Activated CD4-positive, alpha-beta T cell treated with anti-CD3 and anti-CD28 coated beads for 4 hours (primary cell): ENCODE results near the gene ANKRD2.
"Not testable (repeated sequence)": the region's sequence is repeated elsewhere in the genome, so short reads cannot be mapped to it uniquely, and the experiment has no call there.

Source experiments
- DNase-seq, 2 donors: peaks; one replicate each; pipeline ENCODE4 v3.0.0-alpha.2; 2020

The ANKRD2 gene

DNA sequence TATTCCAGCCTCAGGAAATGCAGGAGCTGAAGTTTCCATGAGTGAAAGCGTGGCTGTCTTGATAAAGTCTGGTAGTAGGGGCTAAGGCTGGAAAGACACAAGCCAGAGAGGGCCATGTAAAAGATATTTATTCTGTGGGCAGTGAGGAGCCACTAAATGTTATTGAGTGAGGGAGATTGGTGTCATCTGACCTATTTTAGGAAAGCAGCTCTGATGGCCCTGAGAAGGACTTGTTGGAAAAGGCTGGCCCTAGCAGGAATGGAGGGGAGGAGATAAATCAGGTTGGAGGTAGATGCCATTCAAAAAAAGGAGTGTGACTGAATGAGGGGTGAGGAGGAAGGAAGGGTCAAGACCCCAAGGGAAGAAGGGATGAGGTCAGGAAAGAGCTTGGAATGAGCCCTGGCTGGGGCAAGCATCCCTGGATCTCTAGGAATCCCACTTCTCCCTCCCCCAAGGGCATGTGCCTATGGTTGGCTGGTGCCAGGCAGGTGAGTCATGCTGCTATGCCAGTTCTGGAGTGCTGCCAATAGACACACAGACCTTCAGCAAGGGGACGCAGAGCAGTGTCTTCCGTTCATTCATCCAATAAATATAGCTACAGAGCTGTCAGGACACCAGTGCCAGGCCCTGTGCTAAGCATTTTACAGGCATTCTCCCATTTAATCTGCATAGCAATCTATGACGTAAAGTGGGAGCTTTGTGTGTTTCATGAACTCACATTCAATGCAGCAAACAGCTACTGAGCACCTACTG, 2.0 kb downstream of the ANKRD2 start:
- DNase-seq = peak in 1 of 2 donors; percentile 11

DNA sequence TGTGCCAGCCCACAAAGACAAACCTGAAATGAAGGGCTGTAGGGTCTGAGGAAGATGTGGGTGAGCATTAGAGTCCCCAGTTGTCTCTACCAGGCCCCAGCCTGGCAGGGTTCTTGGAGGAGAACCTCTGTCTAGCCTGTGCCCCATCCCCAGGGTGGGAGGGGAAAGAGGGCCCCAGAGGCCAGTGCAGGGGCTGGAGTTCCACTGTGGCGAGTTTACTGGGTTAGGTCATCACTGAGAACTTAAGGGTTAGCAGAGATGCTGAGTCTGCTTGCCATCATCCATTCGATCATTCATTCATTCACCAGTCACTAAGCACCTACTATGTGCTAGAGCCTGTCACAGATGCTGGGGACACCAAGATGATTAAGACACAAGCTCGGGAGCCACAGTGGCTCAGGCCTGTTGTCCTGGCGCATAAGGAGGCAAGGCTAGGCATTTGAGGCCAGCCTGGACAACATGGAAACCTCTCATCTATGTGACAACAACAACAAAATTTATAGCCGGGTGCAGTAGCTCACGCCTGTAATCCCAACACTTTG, 2.6 kb downstream of the ANKRD2 start:
- DNase-seq = no peak

DNA sequence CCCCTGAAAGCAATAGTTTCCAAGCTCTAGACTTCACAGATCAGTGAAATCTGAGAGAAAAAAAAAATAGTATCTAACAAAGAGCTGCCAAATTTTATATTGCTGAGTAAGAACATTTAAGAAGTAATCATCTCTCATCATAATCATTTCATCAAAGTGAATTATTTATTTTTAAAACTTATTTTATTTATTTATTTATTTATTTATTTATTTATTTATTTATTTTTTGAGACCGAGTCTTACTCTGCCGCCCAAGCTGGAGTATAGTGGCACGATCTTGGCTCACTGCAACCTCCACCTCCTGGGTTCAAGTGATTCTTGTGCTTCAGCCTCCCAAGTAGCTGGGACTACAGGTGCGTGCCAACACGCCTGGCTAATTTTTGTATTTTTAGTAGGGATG, 3.9 kb downstream of the ANKRD2 start:
- DNase-seq = not testable (repeated sequence)

DNA sequence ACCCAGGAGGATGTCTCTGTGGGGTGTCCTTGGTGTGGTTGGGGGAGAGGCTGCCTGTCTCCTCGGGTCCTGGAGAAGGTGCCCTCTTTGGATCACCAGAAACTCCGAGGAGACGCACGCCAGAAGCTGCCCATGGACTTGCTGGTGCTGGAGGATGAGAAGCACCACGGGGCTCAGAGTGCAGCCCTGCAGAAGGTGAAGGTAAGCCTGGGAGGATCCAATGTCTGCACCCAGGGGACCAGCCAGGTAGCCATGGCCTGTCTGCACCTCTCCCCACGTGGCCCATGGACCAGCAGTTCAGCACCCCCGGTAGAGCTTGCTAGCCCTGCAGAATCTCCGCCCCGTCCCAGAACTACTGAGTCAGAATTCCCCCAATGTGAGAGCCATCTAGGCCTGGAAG, 5.1 kb downstream of the ANKRD2 start:
- no peak for DNase-seq

DNA sequence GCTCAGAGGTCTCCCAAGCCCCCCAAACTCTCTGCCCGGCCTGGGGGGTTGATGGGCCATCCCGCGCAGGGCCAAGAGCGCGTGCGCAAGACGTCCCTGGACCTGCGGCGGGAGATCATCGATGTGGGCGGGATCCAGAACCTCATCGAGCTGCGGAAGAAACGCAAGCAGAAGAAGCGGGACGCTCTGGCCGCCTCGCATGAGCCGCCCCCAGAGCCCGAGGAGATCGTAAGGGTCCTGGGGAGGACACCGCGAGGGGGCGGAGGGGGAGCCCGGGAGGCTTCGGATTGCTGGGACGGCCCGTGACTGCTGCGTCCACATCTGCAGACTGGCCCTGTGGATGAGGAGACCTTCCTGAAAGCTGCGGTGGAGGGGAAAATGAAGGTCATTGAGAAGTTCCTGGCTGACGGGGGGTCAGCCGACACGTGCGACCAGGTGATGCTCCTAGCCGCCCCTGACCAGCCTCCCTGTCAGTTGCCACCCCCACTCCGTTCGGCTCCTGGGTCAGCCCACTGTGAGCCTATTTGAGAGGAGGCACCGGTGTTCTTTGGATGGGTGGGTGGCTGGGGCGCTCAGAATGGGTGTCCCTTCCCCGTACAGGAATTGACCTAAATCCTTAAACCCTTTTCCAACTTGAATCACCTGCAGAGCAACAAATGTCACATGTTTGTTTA, 5.7 kb downstream of the ANKRD2 start:
- no peak for DNase-seq

DNA sequence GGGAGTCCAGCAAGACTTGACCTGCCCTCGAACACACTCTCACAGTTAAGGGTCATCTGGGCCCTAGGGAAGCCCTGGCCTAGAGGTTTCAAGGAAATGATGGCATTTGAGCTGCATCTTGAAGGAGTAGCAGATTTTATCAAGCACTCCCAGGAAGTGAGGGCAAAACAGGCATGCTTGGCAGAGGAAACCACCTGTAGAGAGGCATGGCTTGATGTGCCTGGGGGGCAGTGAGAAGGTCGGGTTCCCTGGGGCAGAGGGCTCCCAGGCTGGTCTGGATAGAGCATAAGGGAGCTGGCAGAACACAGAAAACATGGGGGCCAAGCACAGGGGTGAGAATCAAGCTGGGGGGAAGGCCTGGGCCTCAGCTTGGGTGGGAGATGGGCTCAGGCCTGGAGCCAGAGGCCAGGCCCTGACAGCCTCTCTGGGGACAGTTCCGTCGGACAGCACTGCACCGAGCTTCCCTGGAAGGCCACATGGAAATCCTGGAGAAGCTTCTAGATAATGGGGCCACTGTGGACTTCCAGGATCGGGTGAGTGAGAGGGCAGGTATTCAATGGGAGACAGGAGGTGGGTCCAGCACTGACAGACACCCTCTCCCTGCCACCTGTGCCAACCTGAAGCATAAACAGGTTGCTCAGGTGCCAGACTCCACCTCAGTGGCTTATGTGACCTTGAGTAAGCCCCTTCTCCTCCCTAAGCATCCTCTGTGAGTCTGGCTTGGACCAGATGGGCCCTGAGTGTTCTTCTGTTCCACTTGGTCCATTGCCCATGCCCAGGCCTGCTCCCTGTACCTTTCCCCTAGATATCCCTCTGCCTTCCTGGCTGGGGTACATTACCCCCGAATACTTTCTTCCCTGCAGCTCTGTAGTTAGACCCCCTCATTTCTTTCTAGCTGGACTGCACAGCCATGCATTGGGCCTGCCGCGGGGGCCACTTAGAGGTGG, 8.1 kb downstream of the ANKRD2 start:
- no peak for DNase-seq

DNA sequence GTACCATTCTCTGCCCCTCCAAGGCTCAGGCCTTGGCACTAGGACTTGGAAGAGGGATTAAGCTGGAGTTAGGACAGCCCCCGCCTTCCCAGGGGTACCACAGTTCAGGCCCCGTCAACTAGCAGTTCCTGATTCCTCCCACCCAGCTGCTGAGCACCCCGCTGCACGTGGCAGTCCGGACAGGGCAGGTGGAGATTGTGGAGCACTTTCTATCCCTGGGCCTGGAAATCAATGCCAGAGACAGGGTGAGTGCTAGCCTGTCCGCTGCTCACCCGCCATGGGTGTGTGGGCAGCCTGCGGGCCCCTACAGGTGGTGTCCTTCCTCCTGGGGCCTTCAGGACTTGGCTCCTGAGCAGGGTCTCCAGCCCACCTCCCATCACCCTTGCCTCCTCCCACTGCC, 9.6 kb downstream of the ANKRD2 start:
- no peak for DNase-seq

DNA sequence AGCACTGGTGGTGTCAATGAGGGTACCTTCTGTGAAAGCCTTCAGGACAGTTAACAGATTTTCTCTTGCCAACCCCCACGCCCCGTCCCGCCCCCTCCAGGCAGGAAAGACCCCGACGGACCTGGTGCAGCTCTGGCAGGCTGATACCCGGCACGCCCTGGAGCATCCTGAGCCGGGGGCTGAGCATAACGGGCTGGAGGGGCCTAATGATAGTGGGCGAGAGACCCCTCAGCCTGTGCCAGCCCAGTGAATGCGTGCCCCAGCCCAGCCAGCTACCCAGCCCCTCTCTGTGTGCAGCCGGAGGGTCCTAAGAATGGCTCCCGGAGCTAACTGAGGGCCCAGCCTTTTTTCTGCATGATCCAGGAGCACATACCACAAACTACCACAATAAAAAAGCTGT, 10.9 kb downstream of the ANKRD2 start:
- no peak for DNase-seq

DNA sequence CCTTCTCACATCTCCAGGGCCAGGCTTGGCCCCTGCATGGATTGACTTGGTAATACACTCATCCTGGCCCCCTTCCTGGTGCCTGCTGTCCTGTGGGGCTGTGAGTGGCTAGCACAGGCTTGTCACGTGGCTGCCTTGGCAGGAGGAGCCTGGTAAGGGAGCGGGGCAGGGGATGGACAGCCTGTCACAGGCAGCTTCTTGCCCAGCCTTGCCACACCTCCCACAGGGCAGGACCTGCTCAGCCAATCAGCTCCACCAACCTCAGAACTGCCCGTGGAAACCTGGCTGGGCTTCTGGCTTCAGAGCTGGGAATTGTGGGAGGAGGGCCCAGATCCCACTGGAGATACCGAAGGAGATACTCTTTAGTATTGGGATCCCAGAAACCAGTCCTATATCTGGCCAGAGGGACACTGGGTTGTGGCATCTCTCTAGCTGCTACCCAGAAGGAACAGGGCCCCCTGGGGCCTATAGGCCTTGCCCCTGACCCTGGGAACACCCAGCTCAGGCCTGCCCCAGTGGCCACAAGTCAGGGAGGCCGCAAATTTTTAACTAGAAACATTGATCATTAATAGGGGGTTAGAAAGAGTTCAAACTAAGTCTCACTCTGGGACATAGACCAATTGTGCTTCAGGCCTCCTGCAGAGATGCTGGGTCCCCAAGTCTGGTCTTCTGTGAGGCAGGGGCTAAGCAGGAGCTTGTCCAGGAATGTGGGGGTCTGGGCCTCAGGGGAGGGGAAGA, 11.7 kb downstream of the ANKRD2 start, which contains the start of gene HOGA1:
Gene HOGA1 (plus strand): TSS at position 330 of the 738 bp plus-strand sequence. CDS start 315 bp downstream, at position 645.
- no peak for DNase-seq

DNA sequence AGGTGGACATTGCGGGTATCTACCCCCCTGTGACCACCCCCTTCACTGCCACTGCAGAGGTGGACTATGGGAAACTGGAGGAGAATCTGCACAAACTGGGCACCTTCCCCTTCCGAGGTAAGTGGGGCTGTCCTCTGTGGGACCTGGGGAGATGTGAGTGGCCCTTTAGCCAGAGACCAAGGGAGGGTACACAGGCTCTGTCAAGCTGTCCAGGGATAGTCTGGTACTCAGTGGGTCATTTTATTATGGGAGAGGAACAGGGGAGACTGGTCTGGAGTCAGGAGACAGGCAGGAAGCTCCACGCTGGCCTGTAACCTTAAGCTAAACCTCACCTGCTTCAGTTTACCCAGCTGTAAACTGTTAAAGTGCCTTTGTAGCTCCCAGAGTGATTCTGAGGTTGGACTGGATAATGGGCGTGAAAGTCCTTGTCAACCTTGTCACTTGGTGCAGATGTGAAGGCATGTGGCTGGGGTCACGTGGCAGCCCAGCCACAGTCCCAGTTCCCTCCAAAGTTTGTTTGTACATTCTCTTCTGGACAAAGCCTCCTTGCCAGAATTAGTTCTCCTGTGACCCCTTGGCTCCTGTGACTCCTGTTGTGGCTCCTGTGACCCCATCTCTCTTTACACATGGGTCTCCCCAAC, 12.3 kb downstream of the ANKRD2 start:
- no peak for DNase-seq

DNA sequence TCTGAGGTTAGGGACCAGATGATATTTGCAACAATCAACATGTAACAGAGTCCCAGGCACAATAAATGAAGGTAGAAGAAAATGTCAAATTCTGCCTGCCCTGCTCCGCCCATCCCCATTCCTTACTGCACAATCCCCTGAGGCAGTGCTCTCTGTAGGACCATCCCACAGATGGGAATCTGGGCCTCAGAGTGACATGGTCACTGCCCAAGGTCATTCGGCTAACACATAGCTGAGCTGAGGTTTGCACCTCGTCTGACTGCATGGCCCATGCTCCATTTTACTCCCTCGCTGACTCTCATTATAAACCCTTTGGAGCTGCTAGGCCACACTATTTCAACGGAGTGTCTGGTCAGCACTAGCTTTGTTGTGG, 12.8 kb downstream of the ANKRD2 start:
- no peak for DNase-seq

DNA sequence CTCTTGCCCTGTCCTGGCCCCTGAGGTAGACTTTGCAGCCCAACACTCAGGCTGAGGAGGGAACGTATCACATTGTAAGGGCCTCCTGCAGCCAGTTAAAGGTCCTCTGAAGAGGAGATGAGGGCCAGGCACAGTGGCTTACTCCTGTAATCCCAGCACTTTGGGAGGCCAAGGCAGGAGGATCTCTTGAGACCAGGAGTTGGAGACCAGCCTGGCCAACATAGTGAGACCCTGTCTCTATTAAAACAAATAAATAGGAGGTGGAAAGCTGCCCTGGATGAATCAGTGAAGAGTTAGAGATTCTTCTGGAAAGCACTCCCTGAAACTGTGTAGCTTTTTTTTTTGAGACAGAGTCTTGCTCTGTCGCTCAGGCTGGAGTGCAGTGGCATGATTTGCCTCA, 14.6 kb downstream of the ANKRD2 start:
- no peak for DNase-seq

DNA sequence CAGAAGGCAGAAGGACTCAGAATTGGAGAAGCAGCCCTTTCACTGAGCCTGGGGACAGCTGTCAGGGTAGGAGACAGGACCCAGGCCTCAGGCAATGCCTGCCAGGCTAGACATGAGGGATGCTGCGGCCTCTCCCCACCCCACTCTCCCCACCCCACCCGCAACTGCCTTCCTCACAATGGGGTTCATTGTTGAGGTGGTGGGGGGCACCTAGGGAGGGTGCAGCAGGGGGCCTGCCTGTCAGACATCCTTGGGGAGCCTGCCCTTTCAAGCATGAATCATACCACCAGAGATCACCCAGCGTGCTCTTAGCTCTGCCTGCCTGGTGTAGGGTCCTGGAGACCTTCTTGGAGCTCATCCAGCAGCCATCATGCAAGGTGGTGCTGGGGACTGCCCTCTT, 16.9 kb downstream of the ANKRD2 start, which contains the start of gene C10orf62:
Gene C10orf62 (plus strand): TSS at position 243 of the 400 bp plus-strand sequence. CDS start 177 bp downstream, outside the sequence.
- no peak for DNase-seq

DNA sequence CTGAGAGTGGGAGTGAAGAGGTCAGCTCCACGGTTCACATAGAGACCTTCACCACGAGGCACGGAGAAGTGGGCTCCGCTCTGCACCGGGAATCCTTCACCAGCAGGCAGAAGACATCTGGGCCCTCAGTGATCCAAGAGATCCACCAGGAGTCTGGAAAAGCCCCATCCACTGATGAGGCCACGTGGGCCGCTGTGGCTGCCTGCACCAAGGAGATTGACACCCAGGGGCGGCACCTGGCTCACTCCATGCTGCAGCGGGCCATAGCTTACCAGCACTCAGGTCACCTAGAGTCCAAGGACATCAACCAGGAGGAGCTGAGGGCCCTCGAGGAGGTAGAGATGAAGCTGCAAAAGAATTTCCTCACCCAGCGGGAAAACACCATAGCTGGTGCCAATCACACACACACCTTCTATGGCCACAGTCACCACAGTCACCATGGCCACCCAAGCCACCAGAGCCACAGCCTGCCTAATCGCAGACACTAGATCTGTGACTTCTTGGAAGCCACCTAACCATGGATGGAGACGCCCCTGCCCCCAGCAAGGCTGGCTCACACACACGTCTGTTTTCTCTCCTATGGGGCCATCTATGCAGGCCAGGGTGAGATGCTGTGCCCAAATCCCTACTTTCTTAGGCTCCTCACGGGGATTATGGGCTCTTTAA, 17.6 kb downstream of the ANKRD2 start:
- no peak for DNase-seq

DNA sequence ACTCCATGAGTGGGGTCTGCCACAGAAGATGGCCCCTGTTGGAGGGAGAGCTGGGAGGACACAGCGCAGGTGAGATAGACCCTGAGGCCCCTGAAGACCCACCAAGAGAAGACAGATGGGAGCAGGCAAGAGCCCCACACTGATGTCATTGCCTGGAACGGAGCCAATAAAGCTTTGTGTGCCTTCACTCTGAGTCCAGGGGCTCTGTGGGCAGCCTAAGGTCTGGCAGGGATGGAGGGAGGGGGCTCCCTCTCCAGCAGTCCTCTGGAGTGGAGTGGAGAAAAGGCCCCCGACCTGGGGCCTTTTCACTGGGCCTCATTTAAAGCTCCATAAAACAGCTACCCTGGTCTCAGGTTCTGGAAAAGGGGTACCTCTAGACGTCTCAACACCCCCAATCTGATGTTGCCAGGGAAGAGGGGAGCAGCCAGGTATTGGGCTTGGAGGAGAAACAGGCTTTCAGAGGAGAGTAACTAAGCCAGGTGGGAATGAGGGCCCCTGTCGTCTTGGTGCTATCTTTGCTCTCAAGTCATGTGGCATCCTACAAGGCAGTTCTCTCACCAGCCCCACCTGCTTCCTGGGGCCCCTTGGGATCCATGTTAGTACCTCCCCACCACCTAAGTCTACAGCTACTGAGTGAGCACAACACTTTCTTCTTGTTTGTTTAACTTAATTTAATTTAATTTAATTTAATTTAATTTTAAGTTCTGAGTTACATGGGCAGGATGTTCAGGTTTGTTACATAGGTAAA, 18.3 kb downstream of the ANKRD2 start:
- no peak for DNase-seq

DNA sequence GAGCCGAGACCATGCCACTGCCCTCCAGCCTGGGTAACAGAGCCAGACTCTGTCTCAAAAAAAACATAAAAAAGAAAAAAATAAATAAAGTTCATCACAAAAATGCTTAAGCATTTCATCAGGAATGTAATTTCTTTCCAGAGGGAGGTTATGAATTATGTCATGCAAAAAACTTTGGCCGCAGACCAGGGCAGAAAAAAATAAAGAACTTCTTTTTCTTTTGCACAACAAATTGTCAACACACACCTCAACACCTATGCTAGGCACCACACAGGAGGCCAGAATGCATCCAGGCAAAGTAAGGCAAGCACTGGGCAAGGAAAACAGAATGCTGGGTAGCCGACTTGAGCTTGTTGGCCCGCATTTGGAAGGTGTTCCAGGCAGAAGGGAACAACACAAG, 20.8 kb downstream of the ANKRD2 start:
- no peak for DNase-seq

DNA sequence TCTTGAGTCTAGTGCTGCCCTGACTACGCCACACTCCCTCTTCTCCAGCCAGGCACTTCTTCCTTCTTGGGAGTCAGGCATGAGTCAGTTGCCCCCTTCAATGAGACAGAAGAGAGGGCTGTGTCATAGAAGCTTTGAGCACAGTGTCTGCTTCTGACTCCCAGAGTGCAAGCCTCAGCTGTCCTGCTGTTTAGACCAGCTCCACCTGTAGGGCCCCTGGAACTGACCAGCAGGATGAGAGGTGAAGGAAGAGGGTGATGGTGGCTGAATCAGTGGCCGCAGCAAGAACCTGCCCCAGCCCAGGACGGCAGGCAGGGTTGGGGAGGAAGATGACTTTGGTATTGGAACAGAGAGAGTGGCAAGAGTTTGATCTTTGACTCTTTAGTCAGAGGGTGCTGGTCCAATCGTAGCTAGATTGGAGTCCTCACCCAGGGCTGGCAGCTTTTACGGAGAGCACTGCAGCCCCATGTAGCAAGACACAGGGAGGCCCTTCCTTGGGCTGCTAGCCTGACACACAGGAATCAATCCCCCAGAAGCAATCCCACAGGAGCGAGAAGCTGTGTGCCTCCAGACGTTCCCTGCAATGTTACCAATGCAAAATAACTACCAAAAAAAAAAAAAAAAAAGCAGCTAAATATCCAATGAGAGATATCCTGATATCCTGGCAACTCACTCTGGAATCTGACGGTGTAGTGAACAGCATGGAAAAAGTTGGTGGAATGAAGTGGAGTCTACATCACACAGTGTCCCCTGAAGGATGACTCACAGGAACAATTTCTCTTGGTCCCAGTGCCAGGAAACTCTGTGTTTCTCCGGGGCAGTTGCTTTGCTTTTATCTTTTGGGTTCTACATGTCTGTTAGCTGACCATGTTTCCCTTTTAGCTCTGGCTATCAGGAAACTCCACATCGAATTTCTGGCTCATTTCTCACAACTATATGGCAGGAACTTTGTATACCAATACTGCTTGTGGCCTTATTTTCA, 23.8 kb downstream of the ANKRD2 start:
- no peak for DNase-seq

DNA sequence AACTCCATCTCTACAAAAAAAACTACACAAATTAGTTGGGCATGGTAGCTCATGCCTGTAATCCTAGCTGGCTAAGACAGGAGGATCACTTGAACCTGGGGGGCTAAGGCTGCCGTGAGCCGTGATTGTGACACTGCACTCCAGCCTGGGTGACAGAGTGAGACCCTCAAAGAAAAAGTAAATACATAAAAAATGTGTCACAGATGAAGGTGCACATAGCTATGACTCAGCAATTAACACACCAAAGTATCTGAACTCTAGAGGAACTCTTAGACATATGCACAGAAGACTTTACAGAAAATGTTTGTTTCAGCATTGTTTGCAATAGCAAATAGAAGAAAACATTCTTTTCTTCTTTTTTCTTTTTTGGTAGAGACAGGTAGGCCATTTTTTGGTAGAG, 25.2 kb downstream of the ANKRD2 start:
- DNase-seq = no peak
